H9 (cell line): ENCODE data around the gene TRIM24. TPM values are rescaled to one million over a fixed set of nuclear protein-coding genes. Genes with fewer than 3 reads are reported as not detected.
"Not testable (repeated sequence)": the region's sequence is repeated elsewhere in the genome, so short reads cannot be mapped to it uniquely, and the experiment has no call there.

Source experiments
- DNase-seq: peaks from one replicate; pipeline ENCODE4 v3.0.0-alpha.2; 2017
- H2AFZ ChIP-seq: one replicate; pipeline ENCODE4 v1.6.1; 2013; ENCODE audit warnings: mild to moderate bottlenecking, low read length, control low read depth, moderate library complexity
- H2AK5ac ChIP-seq: 2 replicates; pipeline ENCODE4 v1.6.1; 2013; ENCODE audit warnings: low read length, control low read depth, mixed read lengths; ENCODE audit not compliant: insufficient read length
- H2BK120ac ChIP-seq: one replicate; pipeline ENCODE4 v1.6.1; 2013; ENCODE audit warnings: low read depth, mild to moderate bottlenecking, low read length, control low read depth, inconsistent platforms; ENCODE audit not compliant: poor library complexity, severe bottlenecking
- H2BK12ac ChIP-seq: 2 replicates; pipeline ENCODE4 v1.6.1; 2013; ENCODE audit warnings: low read length, control low read depth, mixed read lengths, low read depth; ENCODE audit not compliant: insufficient read length
- H2BK15ac ChIP-seq: 2 replicates; pipeline ENCODE4 v1.6.1; 2013; ENCODE audit warnings: low read depth, low read length, control low read depth
- H2BK20ac ChIP-seq: one replicate; pipeline ENCODE4 v1.6.1; 2013; ENCODE audit warnings: low read depth, mild to moderate bottlenecking, low read length, control low read depth, inconsistent platforms; ENCODE audit not compliant: poor library complexity, severe bottlenecking
- H2BK5ac ChIP-seq: 2 replicates; pipeline ENCODE4 v1.6.1; 2013; ENCODE audit warnings: low read length, control low read depth, mixed read lengths; ENCODE audit not compliant: insufficient read length
- H3K14ac ChIP-seq: 2 replicates; pipeline ENCODE4 v1.6.1; 2013; ENCODE audit warnings: low read length, control low read depth; ENCODE audit not compliant: insufficient read depth
- H3K18ac ChIP-seq: 2 replicates; pipeline ENCODE4 v1.6.1; 2013; ENCODE audit warnings: low read depth, mild to moderate bottlenecking, mixed read lengths, low read length, control low read depth; ENCODE audit not compliant: insufficient read length
- H3K23ac ChIP-seq: 2 replicates; pipeline ENCODE4 v1.6.1; 2013; ENCODE audit warnings: low read length, control low read depth, mixed read lengths, low read depth; ENCODE audit not compliant: insufficient read length
- H3K23me2 ChIP-seq: 2 replicates; pipeline ENCODE4 v1.6.1; 2013; ENCODE audit warnings: low read depth, mild to moderate bottlenecking, mixed read lengths, low read length, control low read depth; ENCODE audit not compliant: insufficient read length, poor library complexity, severe bottlenecking
- H3K27ac ChIP-seq: 2 replicates; pipeline ENCODE4 v1.5.1; 2013; ENCODE audit warnings: low read length, control low read depth, mixed read lengths, low read depth; ENCODE audit not compliant: insufficient read length
- H3K27me3 ChIP-seq: 2 replicates; pipeline ENCODE4 v1.6.1; 2013; ENCODE audit warnings: low read length, control low read depth, inconsistent platforms; ENCODE audit not compliant: insufficient read depth
- H3K4ac ChIP-seq: 2 replicates; pipeline ENCODE4 v1.6.1; 2013; ENCODE audit warnings: low read depth, mild to moderate bottlenecking, control low read depth, inconsistent platforms, low read length, moderate library complexity
- H3K4me1 ChIP-seq: 2 replicates; pipeline ENCODE4 v1.6.1; 2013; ENCODE audit warnings: low read length, control low read depth, inconsistent platforms; ENCODE audit not compliant: insufficient read depth
- H3K4me2 ChIP-seq: 2 replicates; pipeline ENCODE4 v1.6.1; 2013; ENCODE audit warnings: low read length, control low read depth, mixed read lengths; ENCODE audit not compliant: insufficient read length, insufficient read depth
- H3K56ac ChIP-seq: 2 replicates; pipeline ENCODE4 v1.6.1; 2013; ENCODE audit warnings: low read depth, mild to moderate bottlenecking, mixed read lengths, low read length, control low read depth; ENCODE audit not compliant: insufficient read length
- H3K79me1 ChIP-seq: 2 replicates; pipeline ENCODE4 v1.6.1; 2013; ENCODE audit warnings: low read depth, mild to moderate bottlenecking, moderate library complexity, low read length, control low read depth, inconsistent platforms; ENCODE audit not compliant: insufficient read depth, poor library complexity, severe bottlenecking
- H3K79me2 ChIP-seq: 2 replicates; pipeline ENCODE4 v1.6.1; 2013; ENCODE audit warnings: low read length, control low read depth, inconsistent platforms; ENCODE audit not compliant: insufficient read depth
- H3K9ac ChIP-seq: 2 replicates; pipeline ENCODE4 v1.6.1; 2013; ENCODE audit warnings: low read length, control low read depth, mixed read lengths; ENCODE audit not compliant: insufficient read length; ENCODE audit errors: extremely low read depth
- H3K9me3 ChIP-seq: one replicate; pipeline ENCODE4 v1.6.1; 2013; ENCODE audit warnings: low read depth, low read length, inconsistent platforms; ENCODE audit not compliant: control insufficient read depth
- H3T11ph ChIP-seq: one replicate; pipeline ENCODE4 v1.6.1; 2013; ENCODE audit warnings: mild to moderate bottlenecking, low read length, control low read depth, inconsistent platforms
- H4K20me1 ChIP-seq: one replicate; pipeline ENCODE4 v1.6.1; 2013; ENCODE audit not compliant: control insufficient read depth, insufficient read length, insufficient read depth
- H4K5ac ChIP-seq: 2 replicates; pipeline ENCODE4 v1.6.1; 2013; ENCODE audit warnings: low read depth, mild to moderate bottlenecking, mixed read lengths, low read length, control low read depth; ENCODE audit not compliant: insufficient read length
- H4K8ac ChIP-seq: replicated peaks from 2 replicates; pipeline ENCODE4 v1.6.1; 2013; ENCODE audit warnings: low read length, control low read depth, mixed read lengths, low read depth; ENCODE audit not compliant: insufficient read length
- H4K91ac ChIP-seq: 2 replicates; pipeline ENCODE4 v1.6.1; 2013; ENCODE audit warnings: low read depth, mild to moderate bottlenecking, moderate library complexity, mixed read lengths, low read length, control low read depth; ENCODE audit not compliant: insufficient read length
- H3K27ac Mint-ChIP-seq, 3 experiments: 2 replicates in 2 of 3; 3 replicates in 1 of 3; pipeline ENCODE4 v1.8.0; 2020 to 2021; ENCODE audit warnings: mixed read lengths in 3 of 3, mild to moderate bottlenecking in 1 of 3, moderate library complexity in 1 of 3
- H3K27me3 Mint-ChIP-seq: 2 replicates; pipeline ENCODE4 v1.8.0; 2021; ENCODE audit warnings: low read depth, mild to moderate bottlenecking, moderate library complexity, mixed read lengths
- H3K36me3 Mint-ChIP-seq, 3 experiments: 2 replicates in 2 of 3; 3 replicates in 1 of 3; pipeline ENCODE4 v1.8.0; 2020 to 2021; ENCODE audit warnings: low read depth in 3 of 3, mixed read lengths in 3 of 3; ENCODE audit not compliant: insufficient read depth in 1 of 3
- H3K4me1 Mint-ChIP-seq, 2 experiments: 2 replicates each; pipeline ENCODE4 v1.8.0; 2020; ENCODE audit warnings: mixed read lengths in 2 of 2
- H3K4me3 Mint-ChIP-seq, 2 experiments: 2 replicates in 1 of 2; 3 replicates in 1 of 2; pipeline ENCODE4 v1.8.0; 2020 to 2021; ENCODE audit warnings: mild to moderate bottlenecking in 2 of 2, mixed read lengths in 2 of 2, moderate library complexity in 1 of 2
- H3K9me3 Mint-ChIP-seq, 2 experiments: 2 replicates in 1 of 2; 3 replicates in 1 of 2; pipeline ENCODE4 v1.8.0; 2020; ENCODE audit warnings: mild to moderate bottlenecking in 2 of 2, mixed read lengths in 2 of 2, moderate library complexity in 1 of 2
- WGBS: extraction: QIAGEN DNeasy Blood & Tissue Kit; methylation state at CpG from one replicate; pipeline ENCODE4 v1.1.7; 2013; ENCODE audit warnings: missing lambda C conversion rate, low lambda C conversion rate, mixed read lengths; ENCODE audit not compliant: insufficient read length; ENCODE audit errors: extremely low coverage; 5-methylcytosine and 5-hydroxymethylcytosine counted together
- total RNA-seq: library from RNA; stranded (reverse); gene quantifications from 2 replicates; pipeline ENCODE4 v1.2.1, GENCODE V29; 2021
- TF ChIP-seq, protein P1 (sequence below): fragments of 200-600 bp; sonication (generic); conservative IDR thresholded peaks from 3 replicates; pipeline ENCODE4 v1.8.0; 2021; ENCODE audit warnings: antibody characterized with exemption, mild to moderate bottlenecking

TRIM24 gene
- total RNA-seq, 1 experiment from 2014 or later, result 260 TPM

GRCh38 chr7:138465046-138465445 lies 5.0 kb downstream of the TRIM24 start:
- H2BK120ac ChIP-seq, result no peak overlapping the region
- no peak overlapping the region for H2AFZ ChIP-seq
- Mint-ChIP-seq H3K4me3 (peak overlapping the region; percentile 67 to 96), H3K27me3 (no peaks in the 10 kb centered on the region), H3K36me3 (peaks cover 48 to 85% (median 83%) of the 10 kb centered on the region in 3 experiments), H3K4me1 (peaks cover 50 to 58% of the 10 kb centered on the region in 2 experiments), H3K9me3 (peaks cover 6 to 15% of the 10 kb centered on the region in 2 experiments; a peak in 3 of 5 replicates), H3K27ac (peak overlapping the region in 1 of 3 experiments; percentile 96; a peak in 3 of 7 replicates)
- H3K9me3 ChIP-seq, result no peaks in the 10 kb centered on the region
- H3K4me2 ChIP-seq, result no peak overlapping the region
- H3T11ph ChIP-seq, result no peak overlapping the region
- no peak overlapping the region for H2BK12ac ChIP-seq
- WGBS, result 100% methylated on average over 2 of the region's 3 CpGs
- H3K14ac ChIP-seq, result no peak overlapping the region
- H3K9ac ChIP-seq, result no peak overlapping the region
- H3K18ac ChIP-seq, result no peak overlapping the region
- H3K23ac ChIP-seq, result no peak overlapping the region
- H3K56ac ChIP-seq, result no peak overlapping the region
- peaks cover 4% of the 10 kb centered on the region for H3K23me2 ChIP-seq
- H2AK5ac ChIP-seq, result no peak overlapping the region
- peaks cover 65% of the 10 kb centered on the region for H3K79me2 ChIP-seq
- H4K5ac ChIP-seq, result no peak overlapping the region
- no peak for DNase-seq
- H2BK20ac ChIP-seq, result no peak overlapping the region
- no peak overlapping the region for H3K4ac ChIP-seq
- H2BK5ac ChIP-seq, result no peak overlapping the region
- H4K91ac ChIP-seq, result no peak overlapping the region
- no peaks in the 10 kb centered on the region for H4K20me1 ChIP-seq
- TF ChIP-seq, protein P1, sequence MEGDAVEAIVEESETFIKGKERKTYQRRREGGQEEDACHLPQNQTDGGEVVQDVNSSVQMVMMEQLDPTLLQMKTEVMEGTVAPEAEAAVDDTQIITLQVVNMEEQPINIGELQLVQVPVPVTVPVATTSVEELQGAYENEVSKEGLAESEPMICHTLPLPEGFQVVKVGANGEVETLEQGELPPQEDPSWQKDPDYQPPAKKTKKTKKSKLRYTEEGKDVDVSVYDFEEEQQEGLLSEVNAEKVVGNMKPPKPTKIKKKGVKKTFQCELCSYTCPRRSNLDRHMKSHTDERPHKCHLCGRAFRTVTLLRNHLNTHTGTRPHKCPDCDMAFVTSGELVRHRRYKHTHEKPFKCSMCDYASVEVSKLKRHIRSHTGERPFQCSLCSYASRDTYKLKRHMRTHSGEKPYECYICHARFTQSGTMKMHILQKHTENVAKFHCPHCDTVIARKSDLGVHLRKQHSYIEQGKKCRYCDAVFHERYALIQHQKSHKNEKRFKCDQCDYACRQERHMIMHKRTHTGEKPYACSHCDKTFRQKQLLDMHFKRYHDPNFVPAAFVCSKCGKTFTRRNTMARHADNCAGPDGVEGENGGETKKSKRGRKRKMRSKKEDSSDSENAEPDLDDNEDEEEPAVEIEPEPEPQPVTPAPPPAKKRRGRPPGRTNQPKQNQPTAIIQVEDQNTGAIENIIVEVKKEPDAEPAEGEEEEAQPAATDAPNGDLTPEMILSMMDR, result no peak
- H3K79me1 ChIP-seq, result no peaks in the 10 kb centered on the region
- H3K4me1 ChIP-seq, result no peaks in the 10 kb centered on the region; the same call in 1 of the 2 replicates
- H2BK15ac ChIP-seq, result no peak overlapping the region
- no peak overlapping the region for H3K27ac ChIP-seq
- no peak overlapping the region for H4K8ac ChIP-seq
- no peaks in the 10 kb centered on the region for H3K27me3 ChIP-seq

GRCh38 chr7:138466069-138466756 lies 6.2 kb downstream of the TRIM24 start:
- H3K9me3 ChIP-seq, H4K8ac ChIP-seq, H2AK5ac ChIP-seq, H2BK12ac ChIP-seq, H2BK5ac ChIP-seq, H3K27me3 Mint-ChIP-seq, H3T11ph ChIP-seq, H3K23ac ChIP-seq, H4K91ac ChIP-seq, H3K27ac ChIP-seq, H3K4ac ChIP-seq, H3K23me2 ChIP-seq, H2BK15ac ChIP-seq, H2AFZ ChIP-seq, H3K14ac ChIP-seq, H3K27me3 ChIP-seq, H3K4me1 ChIP-seq, H3K79me1 ChIP-seq, H4K5ac ChIP-seq, H3K18ac ChIP-seq, H2BK120ac ChIP-seq, DNase-seq, H3K4me2 ChIP-seq, H2BK20ac ChIP-seq, H3K56ac ChIP-seq, H4K20me1 ChIP-seq, H3K9ac ChIP-seq: not testable (repeated sequence)
- H3K4me3 Mint-ChIP-seq, result peak overlapping the region; percentile 45 to 64
- peaks cover 45 to 88% (median 85%) of the 10 kb centered on the region in 3 experiments for H3K36me3 Mint-ChIP-seq
- H3K79me2 ChIP-seq, result peaks cover 68% of the 10 kb centered on the region
- H3K27ac Mint-ChIP-seq, result 0 out of 7 replicates have a peak overlapping the region, but pooled peaks of 1 of the 3 experiments have one; percentile 12
- H3K4me1 Mint-ChIP-seq, result peaks cover 56 to 63% of the 10 kb centered on the region in 2 experiments
- no CpG with 5 or more reads among the region's 11 CpGs for WGBS
- peaks cover 4 to 13% of the 10 kb centered on the region in 2 experiments; a peak in 3 of 5 replicates for H3K9me3 Mint-ChIP-seq
